H1 (cell line): ENCODE measurements around the gene ITSN1. TPM values are rescaled to one million over a fixed set of nuclear protein-coding genes. Genes with fewer than 3 reads are reported as not detected.
"Not testable (repeated sequence)": the region's sequence is repeated elsewhere in the genome, so short reads cannot be mapped to it uniquely, and the experiment has no call there.

ENCODE experiments used
- CTCF ChIA-PET: fragments of 300-600 bp; sonication (Branson Sonifier 250); formaldehyde crosslinking; loops from one replicate; lab custom pipeline; 2021; ENCODE audit not compliant: partially characterized antibody; lab: Charles Lee
- POLR2A ChIA-PET: fragments of 300-600 bp; sonication (Branson Sonifier 250); formaldehyde crosslinking; loops from one replicate; lab custom pipeline; 2021; ENCODE audit warnings: inconsistent platforms; ENCODE audit not compliant: partially characterized antibody; lab: Charles Lee
- DNase-seq, 2 experiments: peaks; one replicate each; pipeline versions ENCODE4 v3.0.0 to v3.0.0-alpha.2; 2010 to 2022; ENCODE audit warnings: low spot score in 2 of 2, low read depth in 1 of 2, mixed read lengths in 1 of 2
- FAIRE-seq: peaks from 2 replicates; lab custom pipeline; 2011; peaks lifted over from hg19 to GRCh38; lab: Jason Lieb, UNC
- H2AFZ ChIP-seq: 2 replicates; pipeline ENCODE4 v1.8.1; 2012; ENCODE audit warnings: low read length, inconsistent platforms
- H2AK5ac ChIP-seq: 2 replicates; pipeline ENCODE4 v1.6.1; 2013; ENCODE audit warnings: low read depth, low read length
- H2BK120ac ChIP-seq: replicated peaks from 2 replicates; pipeline ENCODE3; 2013; ENCODE audit warnings: low read depth, low read length, inconsistent platforms
- H2BK12ac ChIP-seq: 2 replicates; pipeline ENCODE4 v1.6.1; 2013; ENCODE audit warnings: low read depth, low read length
- H2BK15ac ChIP-seq: 2 replicates; pipeline ENCODE4 v1.6.1; 2013; ENCODE audit warnings: low read length
- H2BK20ac ChIP-seq: 2 replicates; pipeline ENCODE4 v1.6.1; 2013; ENCODE audit warnings: low read length
- H2BK5ac ChIP-seq: 2 replicates; pipeline ENCODE4 v1.6.1; 2013; ENCODE audit warnings: low read depth, low read length
- H3K14ac ChIP-seq: 2 replicates; pipeline ENCODE4 v1.6.1; 2013; ENCODE audit warnings: inconsistent platforms; ENCODE audit not compliant: insufficient read length
- H3K18ac ChIP-seq: 2 replicates; pipeline ENCODE4 v1.6.1; 2013; ENCODE audit warnings: low read length; ENCODE audit errors: extremely low read depth
- H3K23ac ChIP-seq: 2 replicates; pipeline ENCODE4 v1.6.1; 2013; ENCODE audit warnings: inconsistent platforms; ENCODE audit not compliant: insufficient read length
- H3K23me2 ChIP-seq: 2 replicates; pipeline ENCODE4 v1.6.1; 2013; ENCODE audit warnings: low read depth, low read length
- H3K27ac ChIP-seq: 2 replicates; pipeline ENCODE4 v1.6.1; 2011; ENCODE audit warnings: low read depth, low read length, inconsistent platforms
- H3K27me3 ChIP-seq, 4 experiments: replicated peaks in 1 of 4; 1 replicate in 1 of 4; 2 replicates in 3 of 4; pipeline versions ENCODE4 v1.6.1 to v1.8.1; 2011 to 2013; ENCODE audit warnings: low read length in 3 of 4, mild to moderate bottlenecking in 3 of 4, inconsistent platforms in 2 of 4, mixed read lengths in 2 of 4, moderate library complexity in 1 of 4; ENCODE audit not compliant: control insufficient read depth in 3 of 4, insufficient read depth in 3 of 4; ENCODE audit errors: extremely low read depth in 1 of 4
- H3K36me3 ChIP-seq, 4 experiments: 2 replicates each; pipeline versions ENCODE4 v1.6.1 to v1.8.1; 2011 to 2013; ENCODE audit warnings: mild to moderate bottlenecking in 4 of 4, low read length in 3 of 4, moderate library complexity in 2 of 4, control low read depth in 1 of 4, inconsistent platforms in 1 of 4; ENCODE audit not compliant: insufficient read depth in 4 of 4, control insufficient read depth in 2 of 4
- H3K4ac ChIP-seq: replicated peaks from 2 replicates; pipeline ENCODE3; 2013; ENCODE audit warnings: low read length, low read depth, mixed read lengths, inconsistent platforms; ENCODE audit not compliant: insufficient read length
- H3K4me1 ChIP-seq, 4 experiments: replicated peaks in 1 of 4; 1 replicate in 1 of 4; 2 replicates in 3 of 4; pipeline versions ENCODE4 v1.6.1 to v1.8.1; 2011 to 2013; ENCODE audit warnings: low read length in 3 of 4, inconsistent platforms in 2 of 4, mixed read lengths in 1 of 4; ENCODE audit not compliant: insufficient read depth in 4 of 4, control insufficient read depth in 3 of 4
- H3K4me2 ChIP-seq, 2 experiments: 2 replicates each; pipeline versions ENCODE4 v1.6.1 to v1.8.1; 2011 to 2013; ENCODE audit warnings: low read depth in 2 of 2, low read length in 2 of 2, control low read depth in 1 of 2, inconsistent platforms in 1 of 2, mild to moderate bottlenecking in 1 of 2; ENCODE audit not compliant: insufficient read depth in 1 of 2
- H3K4me3 ChIP-seq, 4 experiments: fragments of 200-600, 300-600 bp in 1 of 4; sonication (generic), shearing (Covaris generic), sonication (Bioruptor Twin) in 1 of 4; 2 replicates each; pipeline versions ENCODE4 v1.5.1 to v1.8.1; 2011 to 2016; ENCODE audit warnings: low read length in 4 of 4, low read depth in 3 of 4, control low read depth in 2 of 4, inconsistent platforms in 2 of 4, mild to moderate bottlenecking in 2 of 4, mixed read lengths in 1 of 4, moderate library complexity in 1 of 4; ENCODE audit not compliant: insufficient read depth in 2 of 4; ENCODE audit errors: extremely low read depth in 1 of 4
- H3K56ac ChIP-seq: replicated peaks from 2 replicates; pipeline ENCODE3; 2013; ENCODE audit warnings: low read depth, mild to moderate bottlenecking, mixed read lengths, low read length, inconsistent platforms; ENCODE audit not compliant: insufficient read length
- H3K79me1 ChIP-seq: 2 replicates; pipeline ENCODE4 v1.6.1; 2013; ENCODE audit warnings: low read depth, low read length, control low read depth
- H3K79me2 ChIP-seq, 2 experiments: 2 replicates each; pipeline versions ENCODE4 v1.6.1 to v1.8.1; 2012 to 2013; ENCODE audit warnings: low read length in 2 of 2, mild to moderate bottlenecking in 2 of 2, inconsistent platforms in 1 of 2; ENCODE audit not compliant: insufficient read depth in 2 of 2, control insufficient read depth in 1 of 2
- H3K9ac ChIP-seq, 4 experiments: replicated peaks in 1 of 4; 1 replicate in 1 of 4; 2 replicates in 3 of 4; pipeline versions ENCODE4 v1.6.1 to v1.8.1; 2011 to 2013; ENCODE audit warnings: low read depth in 3 of 4, low read length in 3 of 4, control low read depth in 2 of 4, mild to moderate bottlenecking in 2 of 4, moderate library complexity in 2 of 4, inconsistent platforms in 1 of 4; ENCODE audit errors: extremely low read depth in 1 of 4
- H3K9me3 ChIP-seq, 2 experiments: 2 replicates each; pipeline versions ENCODE4 v1.6.1 to v1.8.1; 2012 to 2013; ENCODE audit warnings: mild to moderate bottlenecking in 2 of 2, moderate library complexity in 2 of 2, control low read depth in 1 of 2, inconsistent platforms in 1 of 2, low read depth in 1 of 2, low read length in 1 of 2, mixed read lengths in 1 of 2; ENCODE audit not compliant: insufficient read depth in 2 of 2
- H4K20me1 ChIP-seq, 2 experiments: replicated peaks in 1 of 2; 2 replicates each; pipeline versions ENCODE3 to v1.8.1; 2011 to 2013; ENCODE audit warnings: inconsistent platforms in 2 of 2, low read length in 2 of 2, mild to moderate bottlenecking in 1 of 2; ENCODE audit not compliant: insufficient read depth in 2 of 2, control insufficient read depth in 1 of 2
- H4K5ac ChIP-seq: 2 replicates; pipeline ENCODE4 v1.6.1; 2013; ENCODE audit warnings: low read length, low read depth, mixed read lengths, inconsistent platforms; ENCODE audit not compliant: insufficient read length
- H4K8ac ChIP-seq: 2 replicates; pipeline ENCODE4 v1.8.0; 2013; ENCODE audit warnings: mild to moderate bottlenecking, moderate library complexity, low read length, inconsistent platforms; ENCODE audit not compliant: insufficient read depth; ENCODE audit errors: extremely low read depth
- H4K91ac ChIP-seq: replicated peaks from 2 replicates; pipeline ENCODE3; 2013; ENCODE audit warnings: low read length, mixed read lengths, inconsistent platforms; ENCODE audit not compliant: insufficient read length
- EZH2 ChIP-seq: fragments of 200-600 bp; sonication (generic); IDR thresholded peaks from 2 replicates; pipeline ENCODE4 v1.7.1; 2012; ENCODE audit warnings: low read depth, mild to moderate bottlenecking, moderate library complexity, low read length, inconsistent platforms; ENCODE audit not compliant: severe bottlenecking
- RXRA ChIP-seq: IDR thresholded peaks from 2 replicates; pipeline ENCODE4 v1.6.1; 2011; ENCODE audit warnings: low read depth, mild to moderate bottlenecking, low read length, moderate library complexity; ENCODE audit not compliant: insufficient read depth
- TBP ChIP-seq: IDR thresholded peaks from 2 replicates; pipeline ENCODE4 v1.6.1; 2011; ENCODE audit warnings: low read depth, low read length, improper control_type of control experiment
- WGBS, 2 experiments: shearing (Covaris generic) in 1 of 2; methylation state at CpG; one replicate each; pipeline versions ENCODE4 v1.1.6 to v1.1.7; 2013 to 2015; ENCODE audit warnings: low lambda C conversion rate in 2 of 2, mixed read lengths in 2 of 2, inconsistent platforms in 1 of 2, low coverage in 1 of 2, missing lambda C conversion rate in 1 of 2; ENCODE audit not compliant: insufficient replicate concordance in 2 of 2, insufficient coverage in 1 of 2, insufficient read length in 1 of 2; ENCODE audit errors: extremely low coverage in 1 of 2, missing lambda C conversion rate in 1 of 2; 5-methylcytosine and 5-hydroxymethylcytosine counted together
- polyA plus RNA-seq, 7 experiments: library from polyadenylated mRNA; depleted of rRNA in 3 of 7; stranded (reverse) in 5 of 7; unstranded in 2 of 7; fragments of >200 nt in 5 of 7; fragments of 200-250 nt in 2 of 7; gene quantifications; 1 replicate in 5 of 7; 2 replicates in 1 of 7; 4 replicates in 1 of 7; pipeline versions ENCODE4 v1.2.1 to v1.2.3, GENCODE V29; 2011 to 2013; ENCODE audit warnings: missing spikeins in 2 of 7, mixed read lengths in 2 of 7
- total RNA-seq: library from RNA; stranded (reverse); fragmentation: NEBNext Ultra II Directional; extraction: Animal tissue kit (Norgen Biotek cat#: 25700); gene quantifications from 2 replicates; pipeline ENCODE4 v1.2.1, GENCODE V29; 2021

ITSN1 gene
- total and polyA plus RNA-seq, 2 of the 8 experiments (the other 6 are each of a cell fraction or from before 2014, with no cell fraction given) = 60.8 to 78.1 TPM

DNA sequence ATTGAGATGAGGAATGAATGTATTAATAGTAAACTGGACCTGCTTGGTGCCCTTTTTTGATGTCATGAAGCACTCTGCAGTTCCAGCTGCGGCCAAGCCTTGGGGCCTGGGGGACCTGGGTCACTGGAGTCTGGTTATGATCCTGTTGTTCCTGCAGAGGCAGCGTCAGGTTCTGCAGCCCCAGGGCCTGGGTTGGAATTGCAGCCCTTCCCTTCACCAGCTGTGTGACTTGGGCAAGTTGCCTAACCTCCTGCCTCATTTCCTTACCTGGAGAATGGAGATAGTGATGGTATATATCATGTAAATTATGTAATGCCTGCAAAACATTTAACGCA, 282.4 kb downstream of the ITSN1 start (continued):
- no peak for TF ChIP-seq RXRA
- no peak for TF ChIP-seq EZH2
- no peak for TF ChIP-seq TBP

DNA sequence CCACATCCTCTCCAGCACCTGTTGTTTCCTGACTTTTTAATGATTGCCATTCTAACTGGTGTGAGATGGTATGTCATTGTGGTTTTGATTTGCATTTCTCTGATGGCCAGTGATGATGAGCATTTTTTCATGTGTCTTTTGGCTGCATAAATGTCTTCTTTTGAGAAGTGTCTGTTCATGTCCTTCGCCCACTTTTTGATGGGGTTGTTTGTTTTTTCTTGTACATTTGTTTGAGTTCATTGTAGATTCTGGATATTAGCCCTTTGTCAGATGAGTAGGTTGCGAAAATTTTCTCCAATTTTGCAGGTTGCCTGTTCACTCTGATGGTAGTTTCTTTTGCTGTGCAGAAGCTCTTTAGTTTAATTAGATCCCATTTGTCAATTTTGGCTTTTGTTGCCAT, 283.9 kb downstream of the ITSN1 start:
- H3K9ac ChIP-seq, H3K14ac ChIP-seq, H2AFZ ChIP-seq, DNase-seq, H4K20me1 ChIP-seq, H3K79me2 ChIP-seq, H3K36me3 ChIP-seq, H3K18ac ChIP-seq, H2BK120ac ChIP-seq, CTCF ChIA-PET, H3K4me3 ChIP-seq, H3K23me2 ChIP-seq, H3K9me3 ChIP-seq, H3K27ac ChIP-seq, H2AK5ac ChIP-seq, H2BK12ac ChIP-seq, H4K8ac ChIP-seq, H3K79me1 ChIP-seq, H2BK20ac ChIP-seq, H3K27me3 ChIP-seq, H3K4me1 ChIP-seq, H4K5ac ChIP-seq, H3K56ac ChIP-seq, POLR2A ChIA-PET, H3K4ac ChIP-seq, H4K91ac ChIP-seq, H3K23ac ChIP-seq, H2BK5ac ChIP-seq, H2BK15ac ChIP-seq, H3K4me2 ChIP-seq, FAIRE-seq: not testable (repeated sequence)
- WGBS, 2 experiments = 67% methylated on average over 2 of the region's 2 CpGs; no CpG with 5 or more reads in 1 of the 2 experiments
